H1 (cell line): ENCODE measurements around the gene PRG2. TPM values are rescaled to one million over a fixed set of nuclear protein-coding genes. Genes with fewer than 3 reads are reported as not detected.

Experiments
- CHD7 ChIP-seq: fragments of 300-600 bp; sonication (generic); IDR thresholded peaks from 2 replicates; pipeline ENCODE4 v1.7.1; 2012; ENCODE audit warnings: low read length, moderate library complexity, mild to moderate bottlenecking, inconsistent platforms; ENCODE audit not compliant: insufficient replicate concordance
- JUN ChIP-seq: IDR thresholded peaks from 2 replicates; pipeline ENCODE4 v1.6.1; 2011; ENCODE audit warnings: low read depth, mild to moderate bottlenecking, improper control_type of control experiment, low read length
- KDM4A ChIP-seq: IDR thresholded peaks from one replicate; pipeline ENCODE4 v1.7.1; 2012; ENCODE audit warnings: low read depth, mild to moderate bottlenecking, moderate library complexity, low read length, inconsistent platforms; ENCODE audit not compliant: severe bottlenecking
- polyA plus RNA-seq, 7 experiments: library from polyadenylated mRNA; depleted of rRNA in 3 of 7; stranded (reverse) in 5 of 7; unstranded in 2 of 7; fragments of >200 nt in 5 of 7; fragments of 200-250 nt in 2 of 7; gene quantifications; 1 replicate in 5 of 7; 2 replicates in 1 of 7; 4 replicates in 1 of 7; pipeline versions ENCODE4 v1.2.1 to v1.2.3, GENCODE V29; 2011 to 2013; ENCODE audit warnings: missing spikeins in 2 of 7, mixed read lengths in 2 of 7
- total RNA-seq: library from RNA; stranded (reverse); fragmentation: NEBNext Ultra II Directional; extraction: Animal tissue kit (Norgen Biotek cat#: 25700); gene quantifications from 2 replicates; pipeline ENCODE4 v1.2.1, GENCODE V29; 2021

Gene PRG2
- total and polyA plus RNA-seq, 2 of the 8 experiments (the other 6 are each of a cell fraction or from before 2014, with no cell fraction given): 0.32 TPM; not detected in 1

DNA sequence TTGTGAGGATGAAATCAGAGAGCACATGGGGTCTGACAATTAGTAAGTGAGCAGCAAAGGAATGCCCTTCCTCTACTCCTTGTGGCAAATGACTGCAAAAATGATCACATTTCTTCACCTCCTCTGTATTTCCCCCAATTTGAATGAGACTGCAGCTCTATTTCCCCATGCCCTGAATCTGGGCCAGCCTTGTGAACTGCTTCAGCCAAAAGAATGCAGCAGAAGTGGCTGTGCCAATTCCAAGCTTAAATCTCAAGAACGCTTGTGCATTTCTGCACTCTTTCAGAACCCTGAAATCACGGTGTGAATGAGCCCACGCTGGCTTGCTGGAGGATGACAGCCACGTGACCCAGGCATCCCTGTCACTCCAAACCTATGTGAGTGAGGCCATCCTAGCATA lies 26.6 kb upstream of the PRG2 start (continued):
- TF ChIP-seq CHD7: no peak
- no peak for TF ChIP-seq JUN
- no peak for TF ChIP-seq KDM4A
